Hepatocyte (in vitro differentiated cells): ENCODE data around the gene CHMP1B.

Experiments
- CTCF ChIP-seq: fragments of 200-600 bp; sonication (generic); IDR thresholded peaks from 2 replicates; pipeline ENCODE4 v1.5.1; 2016; ENCODE audit warnings: antibody characterized with exemption, mild to moderate bottlenecking; ENCODE audit not compliant: poor library complexity
- EZH2 ChIP-seq: fragments of 200-600 bp; sonication (generic); IDR thresholded peaks from 2 replicates; pipeline ENCODE4 v1.6.1; 2016; ENCODE audit warnings: antibody characterized with exemption, mild to moderate bottlenecking, borderline replicate concordance

DNA sequence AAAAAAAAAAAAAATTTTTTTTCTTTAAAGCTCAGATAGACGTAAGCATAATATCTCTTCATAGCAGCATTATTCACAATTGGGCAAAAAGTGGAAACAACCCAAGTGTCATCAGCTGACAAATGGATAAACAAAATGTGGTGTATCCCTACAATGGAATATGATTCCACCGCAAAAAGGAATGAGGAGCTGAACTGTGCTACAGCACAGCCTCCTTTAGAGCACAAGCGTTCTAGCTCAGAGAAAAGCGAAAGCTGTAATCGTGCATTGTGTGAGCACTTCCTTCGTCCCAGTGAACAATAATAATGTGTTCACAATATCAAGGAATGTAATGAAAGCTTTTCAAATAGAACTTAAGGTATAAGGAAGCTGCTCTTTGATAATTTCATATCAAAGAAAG is 11.7 kb upstream of the CHMP1B start:
- no peak for TF ChIP-seq CTCF
- no peak for TF ChIP-seq EZH2
